ENCODE results near the gene ANKRD35. TPM values are rescaled to one million over a fixed set of nuclear protein-coding genes. Genes with fewer than 3 reads are reported as not detected.

The ANKRD35 gene
- polyA plus RNA-seq, 1 donor, result 0.93 TPM

DNA sequence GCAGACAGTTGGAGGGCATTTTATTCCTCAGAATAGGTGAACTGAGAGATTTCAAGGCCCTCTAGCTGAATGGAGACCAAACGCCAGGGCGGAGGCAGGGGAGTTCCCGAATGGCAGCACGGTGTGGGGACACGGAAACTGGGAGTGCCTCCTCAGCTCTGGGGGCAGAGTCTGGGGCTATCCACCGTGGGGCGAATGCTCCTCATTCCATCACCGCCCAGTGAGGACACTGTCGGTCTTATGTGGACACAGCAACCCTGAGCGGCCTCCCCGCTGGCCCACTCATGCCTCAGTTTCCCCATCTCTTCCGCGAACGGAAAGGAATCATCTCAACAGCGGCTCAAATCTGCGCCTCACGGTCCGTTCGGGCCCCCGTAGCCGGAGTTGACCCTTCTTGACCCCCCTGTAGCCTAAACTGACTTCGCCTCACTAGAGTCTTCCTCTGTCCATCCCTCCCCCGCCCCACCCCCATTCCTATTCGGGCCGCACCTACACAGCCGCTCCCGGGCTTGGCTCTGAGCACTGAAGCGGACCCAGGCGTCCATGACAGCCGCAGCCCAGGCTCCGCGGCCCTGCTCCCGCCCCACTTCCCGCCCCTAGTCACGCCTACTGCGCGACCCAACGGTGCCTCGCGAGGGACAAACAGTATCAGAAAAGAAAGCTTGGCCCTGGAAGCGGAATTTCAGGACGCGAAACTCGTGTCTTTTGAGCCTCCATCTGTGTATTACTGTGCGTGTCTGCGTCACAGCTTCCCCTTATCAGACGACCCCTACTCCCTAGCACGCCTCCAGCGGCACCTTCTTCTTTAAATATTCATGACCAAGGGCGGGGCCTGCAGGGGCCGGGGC lies 32.7 kb upstream of the ANKRD35 start, which contains the start of gene PEX11B:
Gene PEX11B, minus strand, starts transcription at position 574 of the 848 bp plus-strand sequence. Its CDS starts 29 bp downstream, at position 545.
- no CpG with 5 or more reads among the region's 51 CpGs for WGBS (ENCODE audit: insufficient coverage, low lambda C conversion rate)
- Histone ChIP-seq H3K4me3 (ENCODE audit: low read length) (peak within 1 kb of the TSS; percentile 88), H3K27ac (ENCODE audit: low read length) (peak within 1 kb of the TSS; percentile 91), H3K4me1 (ENCODE audit: control insufficient read depth, insufficient read depth, low read length) (peaks cover 9% of the 10 kb centered on the region), H3K9me3 (ENCODE audit: control insufficient read depth, low read depth, low read length) (no peaks in the 10 kb centered on the region), H3K27me3 (ENCODE audit: control insufficient read depth, insufficient read depth, low read length) (no peaks in the 10 kb centered on the region), H3K36me3 (ENCODE audit: control insufficient read depth, insufficient read depth, low read length) (peaks cover 16% of the 10 kb centered on the region)
- peak; percentile 88 to 96 for DNase-seq

DNA sequence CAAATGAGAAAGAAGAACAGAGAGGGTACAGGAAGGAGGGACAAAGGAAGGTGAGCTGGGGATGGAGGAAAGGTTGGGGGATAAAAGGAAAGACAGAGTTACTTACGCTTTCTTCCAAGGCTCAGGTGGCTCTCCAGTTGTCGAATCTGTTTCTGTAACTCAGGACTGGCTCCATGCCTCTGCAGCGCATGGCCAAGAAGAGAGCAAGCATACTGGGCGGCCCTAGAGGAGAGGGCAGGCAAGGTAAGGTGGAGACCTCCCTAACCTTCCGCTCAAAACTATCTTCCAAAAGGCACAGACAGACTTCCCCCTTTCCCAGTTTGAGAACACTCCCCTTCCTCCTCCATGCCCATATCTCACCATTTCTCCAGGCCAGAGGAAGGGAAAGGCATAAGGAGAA lies 31.9 kb upstream of the ANKRD35 start:
- Histone ChIP-seq H3K9me3 (ENCODE audit: control insufficient read depth, low read depth, low read length) (no peaks in the 10 kb centered on the region), H3K36me3 (ENCODE audit: control insufficient read depth, insufficient read depth, low read length) (peaks cover 12% of the 10 kb centered on the region), H3K27ac (ENCODE audit: low read length) (no peak overlapping the region), H3K4me1 (ENCODE audit: control insufficient read depth, insufficient read depth, low read length) (peaks cover 9% of the 10 kb centered on the region), H3K27me3 (ENCODE audit: control insufficient read depth, insufficient read depth, low read length) (no peaks in the 10 kb centered on the region), H3K4me3 (ENCODE audit: low read length) (peak overlapping the region; percentile 88)
- DNase-seq, result no peak
- no CpG with 5 or more reads among the region's 5 CpGs for WGBS (ENCODE audit: insufficient coverage, low lambda C conversion rate)

DNA sequence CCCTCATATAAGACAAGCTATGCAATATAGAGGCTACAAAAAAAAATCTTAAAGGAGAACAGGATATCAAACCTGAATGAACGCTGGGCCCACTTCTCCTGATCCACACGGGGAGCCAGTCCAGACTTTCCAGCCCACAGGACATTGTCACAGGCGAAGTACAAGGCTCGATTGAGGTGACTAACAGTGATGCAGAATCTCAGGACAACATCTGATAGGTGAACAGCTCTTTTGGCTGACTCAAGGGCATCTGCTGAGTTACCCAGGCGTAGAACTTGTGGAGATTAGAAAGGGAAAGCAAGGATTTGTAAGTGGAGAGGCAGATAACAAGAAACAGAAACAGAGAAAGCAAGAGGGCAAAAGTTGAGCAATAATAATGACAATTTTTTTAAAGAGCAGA lies 31.1 kb upstream of the ANKRD35 start:
- Histone ChIP-seq H3K4me1 (ENCODE audit: control insufficient read depth, insufficient read depth, low read length) (peaks cover 9% of the 10 kb centered on the region), H3K36me3 (ENCODE audit: control insufficient read depth, insufficient read depth, low read length) (peaks cover 19% of the 10 kb centered on the region), H3K9me3 (ENCODE audit: control insufficient read depth, low read depth, low read length) (no peaks in the 10 kb centered on the region), H3K27ac (ENCODE audit: low read length) (no peak overlapping the region), H3K27me3 (ENCODE audit: control insufficient read depth, insufficient read depth, low read length) (no peaks in the 10 kb centered on the region), H3K4me3 (ENCODE audit: low read length) (no peak overlapping the region)
- WGBS (ENCODE audit: insufficient coverage, low lambda C conversion rate), result 60% methylated on average over 1 of the region's 5 CpGs
- DNase-seq, result no peak

DNA sequence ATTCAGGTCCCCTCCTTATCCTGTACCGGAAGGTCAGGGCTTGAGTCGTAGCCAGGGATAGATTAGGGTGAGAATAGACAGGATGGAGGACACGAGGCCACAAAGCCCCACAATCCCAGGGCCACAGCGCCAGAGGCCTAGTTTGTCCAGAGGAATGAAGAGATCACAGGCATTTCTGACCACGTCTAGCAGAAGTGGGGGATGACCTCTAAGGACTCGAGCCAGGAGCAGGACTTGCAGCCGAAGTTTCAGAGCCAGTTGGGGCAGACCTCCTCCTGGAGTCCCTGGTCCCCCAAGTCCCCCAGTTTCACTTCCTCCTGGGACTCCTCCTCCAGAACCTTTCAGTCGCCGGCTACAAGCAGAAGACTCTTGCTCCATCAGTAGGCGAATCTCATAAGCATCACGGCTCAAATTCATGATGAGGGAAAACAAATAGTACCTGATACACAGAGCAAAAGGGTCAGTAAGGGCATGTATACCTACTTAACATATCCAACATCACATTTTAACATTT lies 26.5 kb upstream of the ANKRD35 start:
- H3K36me3 ChIP-seq (ENCODE audit: control insufficient read depth, insufficient read depth, low read length), result peaks cover 28% of the 10 kb centered on the region

DNA sequence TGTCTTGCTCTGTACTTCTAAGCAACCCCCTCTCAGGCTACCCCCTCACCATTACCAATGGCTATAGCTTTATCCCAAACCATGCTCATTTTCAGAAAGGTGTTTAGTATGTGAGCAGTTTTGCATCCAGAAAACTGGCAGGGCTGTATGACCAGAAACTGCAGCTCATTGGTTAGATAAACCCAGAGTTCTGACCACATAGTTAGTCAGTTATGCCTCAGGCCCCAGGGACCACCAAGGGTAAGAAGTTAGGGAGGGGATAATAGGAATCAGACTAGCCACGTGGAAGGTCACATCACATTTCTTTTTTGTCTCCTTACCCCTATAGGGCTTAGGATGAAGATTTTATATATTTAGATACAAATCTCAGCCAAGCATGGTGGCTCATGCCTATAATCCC lies 23.0 kb upstream of the ANKRD35 start:
- no peak overlapping the region for H3K27ac ChIP-seq (ENCODE audit: low read length)
- no peaks in the 10 kb centered on the region for H3K4me1 ChIP-seq (ENCODE audit: control insufficient read depth, insufficient read depth, low read length)
- H3K27me3 ChIP-seq (ENCODE audit: control insufficient read depth, insufficient read depth, low read length), result no peaks in the 10 kb centered on the region
- no CpG with 5 or more reads among the region's 1 CpG for WGBS (ENCODE audit: insufficient coverage, low lambda C conversion rate)
- no peaks in the 10 kb centered on the region for H3K9me3 ChIP-seq (ENCODE audit: control insufficient read depth, low read depth, low read length)
- H3K4me3 ChIP-seq (ENCODE audit: low read length), result no peak overlapping the region
- no peak for DNase-seq
- peaks cover 16% of the 10 kb centered on the region for H3K36me3 ChIP-seq (ENCODE audit: control insufficient read depth, insufficient read depth, low read length)

More for the DNA sequence above, 26.5 kb upstream of the ANKRD35 start:
- Histone ChIP-seq H3K4me3 (ENCODE audit: low read length) (no peak overlapping the region), H3K9me3 (ENCODE audit: control insufficient read depth, low read depth, low read length) (no peaks in the 10 kb centered on the region), H3K27me3 (ENCODE audit: control insufficient read depth, insufficient read depth, low read length) (no peaks in the 10 kb centered on the region), H3K27ac (ENCODE audit: low read length) (no peak overlapping the region), H3K4me1 (ENCODE audit: control insufficient read depth, insufficient read depth, low read length) (no peaks in the 10 kb centered on the region)
- WGBS (ENCODE audit: insufficient coverage, low lambda C conversion rate), result 100% methylated on average over 2 of the region's 11 CpGs
- no peak for DNase-seq

DNA sequence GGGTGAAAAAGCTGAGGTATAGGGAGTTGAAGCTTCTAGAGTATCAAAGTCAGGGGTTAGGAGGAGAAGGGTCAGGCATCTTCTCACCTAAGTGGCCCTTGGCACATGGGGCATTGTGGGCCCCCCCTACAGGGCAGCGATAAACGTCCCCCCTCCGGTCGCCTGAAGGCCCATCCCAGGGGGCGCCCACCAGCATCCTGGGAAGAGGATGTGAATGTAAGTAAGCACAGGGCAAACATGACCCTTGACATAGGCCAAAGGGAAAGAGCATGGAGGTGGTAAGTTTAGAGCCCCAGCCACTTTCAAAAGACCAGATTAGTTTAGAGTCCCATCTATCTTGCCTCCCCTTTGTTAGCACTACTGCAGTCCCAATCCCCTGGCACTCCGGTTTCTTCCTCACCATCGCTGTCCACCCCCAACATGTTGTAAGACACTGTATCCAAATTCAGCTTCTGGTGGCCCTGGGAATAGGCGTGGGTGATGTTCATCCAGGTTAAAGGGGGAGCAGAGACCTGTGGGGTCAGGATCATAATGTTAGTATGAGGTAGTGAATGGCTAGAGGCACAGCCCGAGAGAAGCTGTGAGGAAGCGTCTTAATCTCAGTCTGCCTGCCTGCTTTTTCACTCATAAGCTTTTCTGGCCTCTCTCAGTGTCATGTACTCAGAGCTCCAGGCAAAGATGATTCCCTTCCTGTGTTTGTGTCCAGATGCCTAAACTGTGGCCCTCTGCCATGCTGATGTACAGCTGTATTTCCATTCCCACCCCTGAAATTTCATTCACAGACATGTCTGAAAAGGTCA lies 21.5 kb upstream of the ANKRD35 start:
- Histone ChIP-seq H3K27me3 (ENCODE audit: control insufficient read depth, insufficient read depth, low read length) (no peaks in the 10 kb centered on the region), H3K36me3 (ENCODE audit: control insufficient read depth, insufficient read depth, low read length) (peaks cover 13% of the 10 kb centered on the region), H3K9me3 (ENCODE audit: control insufficient read depth, low read depth, low read length) (no peaks in the 10 kb centered on the region), H3K4me3 (ENCODE audit: low read length) (no peak overlapping the region), H3K4me1 (ENCODE audit: control insufficient read depth, insufficient read depth, low read length) (no peaks in the 10 kb centered on the region), H3K27ac (ENCODE audit: low read length) (no peak overlapping the region)
- DNase-seq, result no peak
- WGBS (ENCODE audit: insufficient coverage, low lambda C conversion rate), result 80% methylated on average over 1 of the region's 10 CpGs

DNA sequence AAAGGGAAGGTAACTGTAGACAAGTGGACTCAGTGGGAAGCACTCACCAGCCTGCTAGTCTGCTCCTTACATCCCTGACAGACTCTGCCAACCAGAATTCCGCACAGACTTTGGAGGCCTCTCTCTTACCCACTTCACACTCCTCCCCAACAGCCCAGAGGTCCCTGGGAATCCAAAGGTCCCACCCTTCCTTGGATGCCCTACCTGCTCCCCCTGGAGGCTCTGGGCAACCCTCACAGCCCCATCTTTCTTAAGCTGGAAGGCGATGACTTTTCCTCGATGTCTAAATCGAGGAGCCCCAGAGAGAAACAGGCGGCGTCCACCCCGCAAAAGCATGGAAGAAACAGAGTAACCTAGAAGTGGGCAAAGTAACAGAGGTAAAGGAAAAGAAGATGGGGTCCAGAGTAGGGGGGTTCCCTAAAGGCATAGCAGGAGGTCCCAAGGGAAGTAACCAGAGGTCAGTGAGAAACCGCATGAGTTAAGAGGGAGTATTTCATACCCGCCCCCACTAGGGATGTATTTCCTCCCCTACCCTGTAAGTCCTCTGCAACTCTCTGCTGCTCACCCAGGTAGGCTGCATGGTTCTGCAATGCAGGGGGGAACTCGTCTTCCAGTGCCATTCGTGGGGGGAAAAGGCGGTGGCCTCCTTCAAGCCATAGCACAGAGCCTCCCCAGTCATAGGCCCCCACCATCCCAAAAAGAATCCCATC lies 15.8 kb upstream of the ANKRD35 start:
- no peak for DNase-seq
- no peak overlapping the region for H3K27ac ChIP-seq (ENCODE audit: low read length)
- H3K4me1 ChIP-seq (ENCODE audit: control insufficient read depth, insufficient read depth, low read length), result no peaks in the 10 kb centered on the region
- no peak overlapping the region for H3K4me3 ChIP-seq (ENCODE audit: low read length)
- no CpG with 5 or more reads among the region's 12 CpGs for WGBS (ENCODE audit: insufficient coverage, low lambda C conversion rate)
- no peaks in the 10 kb centered on the region for H3K36me3 ChIP-seq (ENCODE audit: control insufficient read depth, insufficient read depth, low read length)
- no peaks in the 10 kb centered on the region for H3K9me3 ChIP-seq (ENCODE audit: control insufficient read depth, low read depth, low read length)
- H3K27me3 ChIP-seq (ENCODE audit: control insufficient read depth, insufficient read depth, low read length), result no peaks in the 10 kb centered on the region

DNA sequence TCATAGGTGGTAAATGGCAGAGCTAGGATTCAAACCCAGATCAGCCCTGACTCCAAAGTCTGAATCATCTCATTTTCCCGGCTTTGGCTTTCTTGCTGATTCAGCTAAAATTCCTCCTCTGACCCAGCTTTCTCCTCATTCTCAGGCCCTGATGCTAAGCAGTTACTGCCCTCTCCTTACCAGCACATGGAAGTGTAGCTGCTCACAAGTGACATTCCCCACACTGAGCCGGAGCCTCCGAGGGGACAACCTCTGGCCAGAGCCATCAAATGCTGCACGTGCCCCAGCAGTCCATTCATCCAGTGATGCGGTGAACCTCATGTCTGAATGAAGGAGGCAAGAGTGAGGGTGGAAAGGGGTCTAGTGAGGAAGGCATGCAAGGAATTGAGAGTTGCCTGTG lies 13.1 kb upstream of the ANKRD35 start:
- Histone ChIP-seq H3K4me1 (ENCODE audit: control insufficient read depth, insufficient read depth, low read length) (no peaks in the 10 kb centered on the region), H3K27ac (ENCODE audit: low read length) (no peak overlapping the region), H3K4me3 (ENCODE audit: low read length) (no peak overlapping the region), H3K36me3 (ENCODE audit: control insufficient read depth, insufficient read depth, low read length) (no peaks in the 10 kb centered on the region), H3K9me3 (ENCODE audit: control insufficient read depth, low read depth, low read length) (no peaks in the 10 kb centered on the region), H3K27me3 (ENCODE audit: control insufficient read depth, insufficient read depth, low read length) (no peaks in the 10 kb centered on the region)
- no CpG with 5 or more reads among the region's 5 CpGs for WGBS (ENCODE audit: insufficient coverage, low lambda C conversion rate)
- no peak for DNase-seq

DNA sequence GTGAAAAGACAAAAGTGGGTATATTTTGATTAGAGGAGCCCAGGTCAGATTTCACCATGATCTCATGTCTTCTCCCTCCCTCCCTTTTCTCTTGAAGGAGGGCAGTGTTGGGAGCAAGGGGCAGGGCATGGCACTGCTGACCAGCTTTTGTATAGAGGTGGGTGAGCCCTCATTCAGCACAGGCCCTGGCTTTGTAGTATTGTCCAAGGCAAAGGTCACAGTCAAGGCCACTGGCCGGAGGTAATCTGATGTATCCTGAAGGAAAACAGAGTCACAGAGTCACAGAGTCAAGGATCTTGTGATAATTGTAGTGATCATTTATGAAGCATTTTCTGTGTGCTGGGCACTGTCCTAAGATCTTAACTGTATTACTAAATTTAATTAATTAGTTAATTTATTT lies 12.3 kb upstream of the ANKRD35 start:
- WGBS (ENCODE audit: insufficient coverage, low lambda C conversion rate), result no CpG with 5 or more reads among the region's 1 CpG
- no peaks in the 10 kb centered on the region for H3K36me3 ChIP-seq (ENCODE audit: control insufficient read depth, insufficient read depth, low read length)
- no peaks in the 10 kb centered on the region for H3K9me3 ChIP-seq (ENCODE audit: control insufficient read depth, low read depth, low read length)
- H3K27me3 ChIP-seq (ENCODE audit: control insufficient read depth, insufficient read depth, low read length), result no peaks in the 10 kb centered on the region
- no peak overlapping the region for H3K4me3 ChIP-seq (ENCODE audit: low read length)
- H3K4me1 ChIP-seq (ENCODE audit: control insufficient read depth, insufficient read depth, low read length), result no peaks in the 10 kb centered on the region
- no peak for DNase-seq
- no peak overlapping the region for H3K27ac ChIP-seq (ENCODE audit: low read length)

DNA sequence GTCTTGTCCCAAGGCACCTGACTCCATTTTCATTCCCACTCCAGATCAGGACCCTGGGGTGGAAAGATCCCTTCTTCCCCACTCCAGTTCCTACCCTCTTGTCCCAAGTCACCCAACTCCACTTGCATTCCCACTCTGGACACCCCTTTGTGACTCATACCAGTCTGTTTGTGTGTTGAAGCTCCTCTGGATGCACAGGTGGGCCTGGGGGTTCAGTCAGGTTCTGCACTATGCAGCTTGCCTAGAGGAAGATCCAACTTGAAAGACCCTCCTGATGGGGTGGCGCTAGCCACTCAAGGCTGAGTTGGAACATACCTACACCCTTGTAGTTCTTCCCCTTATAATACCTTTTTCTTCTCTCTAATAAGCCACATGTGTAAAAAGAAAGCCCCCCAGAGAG lies 9.8 kb upstream of the ANKRD35 start:
- H3K36me3 ChIP-seq (ENCODE audit: control insufficient read depth, insufficient read depth, low read length), result no peaks in the 10 kb centered on the region
- WGBS (ENCODE audit: insufficient coverage, low lambda C conversion rate), result no CpG with 5 or more reads among the region's 1 CpG
- H3K27ac ChIP-seq (ENCODE audit: low read length), result no peak overlapping the region
- no peak for DNase-seq
- no peaks in the 10 kb centered on the region for H3K9me3 ChIP-seq (ENCODE audit: control insufficient read depth, low read depth, low read length)
- H3K4me3 ChIP-seq (ENCODE audit: low read length), result no peak overlapping the region
- peaks cover 13% of the 10 kb centered on the region for H3K4me1 ChIP-seq (ENCODE audit: control insufficient read depth, insufficient read depth, low read length)
- H3K27me3 ChIP-seq (ENCODE audit: control insufficient read depth, insufficient read depth, low read length), result no peaks in the 10 kb centered on the region
